GM12874 (cell line): ENCODE results near the gene PTH.

ENCODE experiments used
- CTCF ChIP-seq: IDR thresholded peaks from 2 replicates; pipeline ENCODE4 v1.5.1; 2011; ENCODE audit warnings: low read depth, mild to moderate bottlenecking, control low read depth, low read length, moderate library complexity; ENCODE audit not compliant: insufficient read depth

PTH gene

GRCh38 chr11:13465909-13466371 is 29.9 kb downstream of the PTH start:
- peak; percentile 42; the same call in 1 of the 2 replicates for TF ChIP-seq CTCF

- no peak for TF ChIP-seq CTCF
Measured at GRCh38 chr11:13463779-13464290, 32.0 kb downstream of the PTH start.

- TF ChIP-seq CTCF: no peak
Measured at GRCh38 chr11:13462901-13463778, 32.7 kb downstream of the PTH start, which contains the start of gene BTBD10. BTBD10 (minus strand) TSS chr11:13463222; CDS start chr11:13445124, 18,098 bp downstream.

GRCh38 chr11:13462311-13462900 is 33.4 kb downstream of the PTH start:
- no peak for TF ChIP-seq CTCF

- TF ChIP-seq CTCF: no peak
Measured at GRCh38 chr11:13461291-13461690, 34.5 kb downstream of the PTH start.

GRCh38 chr11:13450832-13451397 is 44.9 kb downstream of the PTH start:
- TF ChIP-seq CTCF: no peak

GRCh38 chr11:13449522-13449921 is 46.3 kb downstream of the PTH start:
- TF ChIP-seq CTCF: no peak
